Esophagus squamous epithelium (tissue), 5 donors: ENCODE data around the gene TIAM2. TPM values are rescaled to one million over a fixed set of nuclear protein-coding genes. Genes with fewer than 3 reads are reported as not detected.
"Not testable (repeated sequence)": the region's sequence is repeated elsewhere in the genome, so short reads cannot be mapped to it uniquely, and the experiment has no call there.

ENCODE experiments used
- DNase-seq: peaks from one replicate; lab custom pipeline; 2025; lab: John Stamatoyannopoulos, UW
- H3K27ac ChIP-seq, 4 donors: fragments of 200-600 bp; sonication (generic); one replicate each; pipeline ENCODE4 v1.5.1; 2016 to 2019; ENCODE audit warnings: mild to moderate bottlenecking in 1 of 4
- H3K27me3 ChIP-seq, 4 donors: fragments of 200-600 bp; sonication (generic); 1 replicate in 3 of 4; 2 replicates in 1 of 4; pipeline versions ENCODE4 v1.5.1 to v1.6.0; 2017 to 2021; ENCODE audit warnings: antibody characterized with exemption in 1 of 4
- H3K36me3 ChIP-seq, 3 donors: fragments of 200-600 bp; sonication (generic); one replicate each; pipeline ENCODE4 v1.5.1; 2016 to 2019
- H3K4me1 ChIP-seq, 3 donors: fragments of 200-600 bp; sonication (generic); one replicate each; pipeline ENCODE4 v1.5.1; 2017 to 2019
- H3K4me3 ChIP-seq, 4 donors: fragments of 200-600 bp; sonication (generic); 1 replicate in 3 of 4; 2 replicates in 1 of 4; pipeline ENCODE4 v1.5.1; 2016 to 2019; ENCODE audit warnings: mild to moderate bottlenecking in 2 of 4, moderate library complexity in 1 of 4
- H3K9me3 ChIP-seq, 3 donors: fragments of 200-600 bp; sonication (generic); one replicate each; pipeline ENCODE4 v1.5.1; 2016 to 2019
- CTCF ChIP-seq, 6 experiments: fragments of 450-650 bp in 4 of 6; fragments of 200-600 bp in 2 of 6; sonication (generic) in 2 of 6; IDR thresholded peaks; one replicate each; pipeline ENCODE4 v1.5.1; 2016 to 2019; ENCODE audit warnings: antibody characterized with exemption in 6 of 6, mild to moderate bottlenecking in 4 of 6, moderate library complexity in 4 of 6
- POLR2A ChIP-seq, 4 donors: fragments of 450-650 bp; IDR thresholded peaks; one replicate each; pipeline ENCODE4 v1.6.1; 2017; ENCODE audit warnings: antibody characterized with exemption in 4 of 4, mild to moderate bottlenecking in 4 of 4, moderate library complexity in 3 of 4
- WGBS, 2 donors: methylation state at CpG; one replicate each; pipeline ENCODE4 v1.1.5; 2018; 5-methylcytosine and 5-hydroxymethylcytosine counted together
- intact Hi-C: fragments of 100-400 bp; cut with DNase I; formaldehyde crosslinking; loops from one replicate; pipeline ENCODE4 v1.15.0; 2022
- total RNA-seq, 4 donors: library from RNA; depleted of rRNA; stranded (reverse); fragments of >200 nt; gene quantifications; one replicate each; pipeline ENCODE4 v1.1.0, GENCODE V29; 2016
- donor health status: DM: yes; HTN: yes; CAD: no.

TIAM2 gene
- total RNA-seq, 4 donors from 2014 or later: 2.3 to 10.3 (median 5.6) TPM

GRCh38 chr6:155181498-155181897, 186.4 kb downstream of the TIAM2 start:
- H3K27ac ChIP-seq: no peak overlapping the region
- no peak overlapping the region for H3K4me3 ChIP-seq
- no peak for DNase-seq
- intact Hi-C loops: no loop called here
- WGBS, 2 donors: 63 to 72% methylated on average over 3 of the region's 3 CpGs
- TF ChIP-seq CTCF (IDR thresholded peaks at IDR 0.05) (no peak), POLR2A (IDR thresholded peaks at IDR 0.05) (no peak)
- H3K4me1 ChIP-seq: peaks cover 0 to 19% (median 0%) of the 10 kb centered on the region in 3 donors
- H3K36me3 ChIP-seq: no peaks in the 10 kb centered on the region
- no peaks in the 10 kb centered on the region for H3K9me3 ChIP-seq
- H3K27me3 ChIP-seq: no peaks in the 10 kb centered on the region

GRCh38 chr6:155182103-155182502, 187.0 kb downstream of the TIAM2 start:
- H3K9me3 ChIP-seq: no peaks in the 10 kb centered on the region
- intact Hi-C loops: no loop called here

GRCh38 chr6:155183095-155183494, 188.0 kb downstream of the TIAM2 start:
- Histone ChIP-seq H3K9me3 (no peaks in the 10 kb centered on the region), H3K27ac (no peak overlapping the region), H3K4me3 (no peak overlapping the region), H3K27me3 (no peaks in the 10 kb centered on the region), H3K4me1 (peaks cover 0 to 27% (median 0%) of the 10 kb centered on the region in 3 donors), H3K36me3 (no peaks in the 10 kb centered on the region)
- no peak for DNase-seq
- WGBS, 2 donors: 57 to 76% methylated on average over 5 of the region's 5 CpGs
- TF ChIP-seq POLR2A (IDR thresholded peaks at IDR 0.05) (no peak), CTCF (IDR thresholded peaks at IDR 0.05) (no peak)
- intact Hi-C loops: no loop called here

More at GRCh38 chr6:155182103-155182502, 187.0 kb downstream of the TIAM2 start:
- Histone ChIP-seq H3K4me3 (no peak overlapping the region), H3K4me1 (peaks cover 0 to 24% (median 0%) of the 10 kb centered on the region in 3 donors), H3K27me3 (no peaks in the 10 kb centered on the region), H3K36me3 (no peaks in the 10 kb centered on the region), H3K27ac (no peak overlapping the region)
- no peak for TF ChIP-seq CTCF (IDR thresholded peaks at IDR 0.05)
- TF ChIP-seq POLR2A (IDR thresholded peaks at IDR 0.05): no peak
- no peak for DNase-seq
- 92% methylated on average over 16 of the region's 16 CpGs for WGBS, 2 donors

- H3K27ac ChIP-seq, H3K9me3 ChIP-seq, DNase-seq, H3K27me3 ChIP-seq, H3K36me3 ChIP-seq, H3K4me3 ChIP-seq: not testable (repeated sequence)
- 74 to 87% methylated on average over 9 of the region's 9 CpGs for WGBS, 2 donors
- peaks cover 0 to 46% (median 6%) of the 10 kb centered on the region in 3 donors for H3K4me1 ChIP-seq
- intact Hi-C loops: loop anchor here (5.0 kb wide), 1 partner anchor 52 kb away; no protein-coding TSS in a partner anchor
Measured at GRCh38 chr6:155185041-155185440, 189.9 kb downstream of the TIAM2 start.

GRCh38 chr6:155185544-155185943, 190.4 kb downstream of the TIAM2 start:
- intact Hi-C loops: loop anchor here (5.0 kb wide), 1 partner anchor 52 kb away; no protein-coding TSS in a partner anchor
- TF ChIP-seq POLR2A (IDR thresholded peaks at IDR 0.05): no peak
- no peak for TF ChIP-seq CTCF (IDR thresholded peaks at IDR 0.05)
- H3K27me3 ChIP-seq: no peaks in the 10 kb centered on the region
- no peak overlapping the region for H3K4me3 ChIP-seq
- peak overlapping the region in 1 of 4 donors; percentile 29 for H3K27ac ChIP-seq
- no peaks in the 10 kb centered on the region for H3K9me3 ChIP-seq
- peaks cover 0 to 50% (median 6%) of the 10 kb centered on the region in 3 donors for H3K4me1 ChIP-seq
- no peaks in the 10 kb centered on the region for H3K36me3 ChIP-seq
- WGBS, 2 donors: 28 to 61% methylated on average over 6 of the region's 6 CpGs
- DNase-seq: no peak
